Endothelial cell of hepatic sinusoid (primary cell): ENCODE results near the gene ZNF423.

ENCODE experiments used
- in situ Hi-C: cut with HindIII; loops from 2 replicates; pipeline ENCODE4 v1.10.0; 2017; ENCODE audit warnings: low sequenced_read_pairs

The ZNF423 gene

GRCh38 chr16:49472598-49472997, 383.3 kb downstream of the ZNF423 start:
- in situ Hi-C loops: no loop called here

DNA sequence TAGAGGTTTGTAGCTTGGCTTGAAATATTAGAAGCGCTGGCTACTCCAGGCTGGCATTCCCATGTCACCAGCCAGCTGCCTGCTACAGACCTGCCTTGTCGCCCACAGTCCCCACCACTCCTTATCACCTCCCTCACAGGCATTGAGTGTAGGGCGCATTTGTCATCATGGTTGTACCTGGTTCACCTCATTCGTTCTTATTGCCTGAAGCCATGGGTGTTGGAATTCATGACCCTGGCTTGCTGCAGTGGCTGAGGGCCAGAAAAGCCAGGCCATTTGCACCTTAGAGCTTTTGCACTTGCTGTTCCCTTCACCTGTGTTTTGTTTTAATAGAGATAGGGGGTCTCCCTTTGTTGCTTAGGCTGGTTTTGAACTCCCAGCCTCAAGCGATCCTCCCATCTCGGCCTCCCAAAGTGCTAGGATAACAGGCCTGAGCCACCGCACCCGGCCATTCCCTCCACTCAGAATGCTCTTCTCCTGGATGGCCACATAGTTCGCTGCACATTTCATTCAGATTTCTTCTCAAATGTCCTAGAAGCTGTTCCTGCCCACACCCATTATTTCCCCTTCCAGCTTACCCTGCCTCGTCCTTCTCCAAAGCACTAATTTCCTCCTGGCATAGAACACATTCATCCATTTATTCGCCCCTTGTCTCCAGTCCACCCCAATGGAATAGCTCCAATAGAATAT, 384.7 kb downstream of the ZNF423 start:
- in situ Hi-C loops: no loop called here

GRCh38 chr16:49470513-49470991, 385.4 kb downstream of the ZNF423 start:
- in situ Hi-C loops: no loop called here

- in situ Hi-C loops: no loop called here
These were observed 385.9 kb downstream of the ZNF423 start for GRCh38 chr16:49469930-49470451.

GRCh38 chr16:49469311-49469670, 386.6 kb downstream of the ZNF423 start:
- in situ Hi-C loops: no loop called here

DNA sequence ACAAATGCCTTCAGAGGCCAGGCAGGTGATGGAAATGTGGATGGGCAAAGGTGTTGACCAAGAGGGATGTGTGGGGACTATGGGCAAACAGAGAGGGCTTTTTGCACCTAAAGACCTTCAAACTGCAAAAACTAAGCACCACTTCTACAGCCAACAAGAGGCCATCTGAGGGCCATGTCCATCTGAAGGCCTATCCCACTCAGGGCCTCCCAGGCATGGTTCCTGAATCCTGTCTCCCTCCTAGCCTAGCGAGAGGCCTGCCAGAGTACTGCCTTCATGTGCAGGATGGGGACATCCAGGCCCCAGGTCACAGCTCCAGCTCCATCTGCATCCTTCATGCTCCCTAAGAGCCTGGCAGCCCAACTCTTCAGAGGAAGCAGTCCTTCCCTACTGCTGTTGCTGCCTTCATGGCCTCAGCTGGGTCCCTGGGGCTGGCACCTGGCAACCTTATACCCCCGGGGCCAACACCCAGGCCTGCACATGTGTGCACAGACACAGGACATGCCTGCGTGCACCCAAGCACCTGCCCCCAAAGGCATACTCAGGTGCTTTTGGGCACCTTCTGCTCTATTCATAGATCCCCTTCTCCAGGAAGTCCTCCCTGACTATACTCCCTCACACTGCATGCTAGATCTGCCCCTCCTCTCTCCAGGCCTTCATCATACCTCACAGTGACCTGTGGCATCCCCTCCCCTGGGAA, 387.2 kb downstream of the ZNF423 start:
- in situ Hi-C loops: no loop called here

DNA sequence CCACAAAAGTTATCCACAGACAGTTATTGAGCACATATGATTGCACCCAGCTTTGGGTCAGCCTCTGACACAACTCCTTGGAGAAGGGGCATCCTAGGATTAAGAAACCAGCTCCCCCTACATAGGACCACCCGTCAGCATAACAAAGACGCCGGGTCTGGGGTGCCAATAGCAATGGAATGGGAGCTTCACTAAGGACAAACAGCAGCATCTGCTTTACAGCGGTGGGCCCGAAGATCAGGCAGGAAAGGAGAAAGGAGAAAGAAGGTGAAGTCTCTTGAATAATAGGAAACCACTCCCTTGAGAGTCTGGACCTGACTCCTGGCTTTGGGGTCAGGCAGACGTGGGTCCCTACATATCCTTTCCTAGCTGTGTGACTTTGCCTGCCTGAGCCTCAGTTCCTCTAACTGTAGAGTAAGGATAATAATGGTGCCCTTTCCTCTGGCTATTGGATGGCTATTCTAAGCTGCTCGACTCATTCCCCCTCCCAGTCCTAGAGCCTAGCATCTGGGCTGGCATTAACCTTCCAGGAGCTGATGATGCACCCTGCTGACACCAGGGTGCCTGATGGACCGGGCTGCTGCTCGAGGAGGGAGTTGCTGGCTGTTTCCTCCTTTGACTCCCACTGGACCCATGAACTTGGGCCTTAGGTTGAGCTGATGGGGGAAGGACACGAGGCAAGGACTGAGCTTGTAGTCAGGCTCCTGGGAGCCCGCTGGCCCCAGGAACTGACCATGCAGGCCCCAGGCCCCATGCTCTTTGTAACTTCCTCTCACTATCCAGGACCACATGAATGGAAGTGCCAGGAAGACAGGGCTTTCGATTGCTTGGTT, 388.2 kb downstream of the ZNF423 start:
- in situ Hi-C loops: no loop called here

- in situ Hi-C loops: no loop called here
These were observed 389.0 kb downstream of the ZNF423 start for GRCh38 chr16:49466881-49467280.

- in situ Hi-C loops: no loop called here
These were observed 389.4 kb downstream of the ZNF423 start for GRCh38 chr16:49466529-49466831.

DNA sequence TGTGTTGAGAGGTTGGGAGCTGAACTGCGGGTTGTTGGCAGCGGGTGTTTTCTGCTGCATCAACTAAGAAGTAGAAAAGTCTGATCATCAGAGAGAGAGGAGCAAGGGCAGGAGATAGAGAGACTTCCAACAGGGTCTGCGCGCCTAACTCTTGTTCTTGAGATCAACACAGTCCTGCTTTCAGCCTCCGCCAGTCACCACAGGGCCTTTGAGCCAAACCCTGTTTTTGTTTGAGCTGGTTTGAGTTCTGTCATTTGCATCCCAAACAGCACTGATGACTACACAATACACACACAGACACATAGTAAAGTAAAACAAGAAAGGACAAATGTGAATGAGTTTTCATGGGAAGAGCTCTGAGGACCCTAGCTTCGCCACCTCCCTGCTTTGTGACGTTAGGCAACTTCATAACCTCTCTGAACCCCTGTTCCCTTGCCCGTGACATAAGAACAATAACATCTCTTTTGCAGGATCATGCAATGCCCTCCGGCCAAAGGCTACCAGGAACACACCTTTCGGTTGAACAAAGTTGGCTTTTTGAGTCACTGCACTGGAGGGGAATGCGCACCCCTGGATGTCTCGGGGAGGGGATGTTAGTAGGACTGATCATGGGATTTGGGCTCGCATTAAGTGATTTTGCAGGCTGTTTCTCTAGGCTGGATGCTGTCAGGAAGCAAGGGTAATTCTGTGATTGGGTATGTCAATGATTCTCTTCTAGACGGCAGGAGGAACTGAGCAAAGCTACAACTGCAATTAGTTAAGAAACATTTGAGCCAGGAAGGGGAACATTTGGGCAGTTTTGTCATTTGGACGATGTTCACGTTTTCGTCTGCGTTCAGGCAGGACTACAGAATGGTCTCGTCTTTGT, 390.0 kb downstream of the ZNF423 start:
- in situ Hi-C loops: no loop called here

- in situ Hi-C loops: no loop called here
These were observed 390.9 kb downstream of the ZNF423 start for GRCh38 chr16:49464877-49465504.

DNA sequence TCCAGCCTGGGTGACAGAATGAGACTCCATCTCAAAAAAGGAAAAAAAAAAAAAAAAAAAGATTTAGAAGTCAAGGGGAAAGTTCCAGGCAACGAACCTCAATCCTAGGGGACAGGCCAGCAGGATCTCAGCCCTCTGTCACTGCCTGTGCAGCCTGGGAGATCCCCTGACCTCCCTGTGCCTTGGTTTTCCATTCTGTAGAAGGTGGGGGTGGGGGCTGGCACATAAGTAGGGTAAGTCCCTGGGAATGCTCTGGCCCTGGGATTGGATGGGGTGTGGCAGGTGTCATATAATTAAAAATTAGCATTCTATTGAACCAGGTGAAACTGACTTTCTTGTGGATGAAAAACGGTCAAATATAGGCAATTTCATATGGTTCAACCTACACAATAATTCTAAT, 391.8 kb downstream of the ZNF423 start:
- in situ Hi-C loops: no loop called here

DNA sequence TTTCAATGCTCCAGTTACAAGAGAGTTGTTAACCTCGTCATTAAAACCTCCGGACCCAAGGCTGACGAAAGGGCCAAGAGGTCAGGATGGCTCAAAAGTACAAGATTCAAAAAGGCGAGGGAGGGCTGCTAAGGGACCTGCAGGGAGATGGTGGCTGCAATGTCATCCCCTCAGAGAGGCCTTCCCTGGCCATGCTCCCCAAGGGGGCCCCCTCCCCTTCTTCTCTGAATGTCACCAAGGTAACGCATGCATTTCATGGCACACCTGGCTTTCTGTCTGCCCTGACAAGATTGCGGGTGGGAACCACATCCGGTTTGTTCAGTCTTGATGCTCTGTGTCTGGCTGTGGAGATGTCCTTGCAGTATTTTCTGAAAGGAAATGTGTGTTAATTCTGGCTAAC, 392.4 kb downstream of the ZNF423 start:
- in situ Hi-C loops: no loop called here

- in situ Hi-C loops: no loop called here
These were observed 392.9 kb downstream of the ZNF423 start for GRCh38 chr16:49462989-49463371.

- in situ Hi-C loops: no loop called here
These were observed 393.4 kb downstream of the ZNF423 start for GRCh38 chr16:49462362-49462988.

DNA sequence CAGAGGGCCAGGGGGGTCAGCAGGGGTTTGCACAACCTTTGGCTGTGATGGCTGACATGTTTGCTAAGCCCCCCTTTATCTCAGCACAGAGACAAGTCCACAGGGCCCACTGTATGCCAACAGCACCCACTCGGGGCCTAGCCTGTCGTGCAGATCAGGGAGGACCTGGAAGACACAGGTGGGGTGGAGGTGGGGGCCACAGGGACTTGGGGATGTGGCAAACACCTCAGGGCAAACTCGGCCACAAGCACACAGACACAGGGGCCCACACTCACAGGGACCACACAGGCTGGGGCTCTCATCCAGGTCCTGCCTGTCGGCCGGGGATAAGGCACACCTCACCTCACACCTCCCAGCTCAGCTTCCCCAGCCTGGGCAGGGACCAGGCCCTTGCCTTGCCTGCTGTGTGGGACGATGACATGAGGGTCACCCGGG, 394.4 kb downstream of the ZNF423 start:
- in situ Hi-C loops: no loop called here

DNA sequence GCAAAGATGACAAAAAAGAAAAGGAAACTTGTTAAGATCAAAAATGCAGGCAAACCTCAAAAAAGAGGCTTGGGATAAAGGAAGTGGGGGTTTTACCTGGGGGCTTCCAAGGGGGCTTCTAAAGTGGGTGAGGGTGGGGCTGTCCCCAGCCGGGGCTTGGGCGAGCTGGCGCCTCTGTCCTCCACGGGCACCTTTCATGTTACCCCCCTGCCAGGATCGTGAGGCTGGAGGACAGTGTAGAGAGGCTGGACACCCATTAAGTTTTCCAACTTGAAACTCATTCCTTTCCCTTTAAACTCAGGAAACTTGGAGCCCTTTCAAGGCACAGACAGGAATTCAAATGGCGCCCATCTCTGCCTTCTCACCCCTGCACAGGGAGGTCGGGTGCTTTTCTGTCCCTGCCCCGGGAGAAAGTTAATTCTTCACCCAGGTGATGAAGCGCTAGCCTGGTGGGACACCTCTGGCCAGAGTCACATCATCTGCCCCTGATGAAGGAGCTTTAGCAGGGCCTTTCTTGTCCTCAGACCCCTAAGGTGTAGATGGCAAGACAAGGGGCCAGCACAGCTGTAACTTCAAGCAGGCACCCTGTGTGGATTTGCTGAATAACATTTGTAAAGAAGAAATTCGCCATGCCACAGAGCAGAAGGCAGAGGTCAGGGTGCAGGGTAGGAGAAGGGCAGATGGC, 395.0 kb downstream of the ZNF423 start:
- in situ Hi-C loops: no loop called here

DNA sequence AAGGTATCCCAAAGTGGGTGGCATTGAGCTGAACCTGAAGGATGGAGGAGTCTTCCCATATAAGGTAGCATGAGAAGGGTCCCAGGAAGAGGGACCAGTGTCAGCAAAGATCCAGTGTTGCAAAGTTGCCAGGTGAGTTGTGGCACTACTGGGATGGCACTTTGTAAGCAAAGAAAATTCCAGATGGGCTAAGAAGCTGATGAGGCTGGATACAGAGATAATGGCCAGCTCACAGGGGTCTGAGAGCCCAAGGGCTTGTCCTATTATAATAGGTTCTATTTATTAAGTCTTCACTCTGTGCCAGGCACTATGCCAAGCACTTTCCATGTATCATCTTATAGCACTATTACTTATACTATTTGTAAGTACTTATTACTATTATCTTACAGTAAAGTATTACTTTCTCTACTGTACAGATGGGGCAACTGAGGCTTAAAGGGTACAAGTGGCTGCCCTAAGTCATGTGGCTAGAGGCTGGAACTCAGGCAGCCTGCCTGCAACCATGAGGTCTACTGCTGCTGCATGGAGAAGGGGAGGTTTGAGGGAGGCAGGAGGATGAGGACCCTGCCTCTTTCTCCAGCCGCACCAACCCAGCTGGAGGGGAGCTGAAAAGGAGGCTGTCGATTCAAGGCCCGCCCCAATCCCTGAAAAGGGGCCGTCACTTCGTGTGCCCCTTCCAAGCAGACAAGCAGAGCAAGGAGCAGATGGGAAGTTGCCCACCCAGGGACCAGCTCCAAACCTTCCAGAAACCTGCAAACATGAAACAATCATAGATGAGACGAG, 395.8 kb downstream of the ZNF423 start:
- in situ Hi-C loops: no loop called here
